Erythroblast (primary cell): Measurements from ENCODE around the gene TPPP.

Experiments used
- GATA1 ChIP-seq: IDR thresholded peaks from 2 replicates; pipeline ENCODE4 v1.6.1; 2011; ENCODE audit warnings: low read depth, mild to moderate bottlenecking, control low read depth, low read length, moderate library complexity
- POLR2A ChIP-seq: IDR thresholded peaks from 2 replicates; pipeline ENCODE4 v1.6.1; 2011; ENCODE audit warnings: mild to moderate bottlenecking, low read length

- TF ChIP-seq POLR2A (no peak), GATA1 (no peak)
Observed at GRCh38 chr5:643351-643801, 49.8 kb downstream of the TPPP start.
